SKM-1 (cell line): Measurements from ENCODE around the gene GPR161.

ENCODE experiments used
- DNase-seq: peaks from one replicate; lab custom pipeline; 2025; ENCODE audit not compliant: unreplicated experiment; lab: John Stamatoyannopoulos, UW

GPR161 gene

GRCh38 chr1:168150283-168150682, 13.6 kb upstream of the GPR161 start:
- DNase-seq, result no peak

GRCh38 chr1:168148916-168149315, 12.2 kb upstream of the GPR161 start:
- DNase-seq, result no peak

- DNase-seq, result no peak
These were observed 9.9 kb upstream of the GPR161 start for GRCh38 chr1:168146626-168147025.

GRCh38 chr1:168146160-168146539, 9.4 kb upstream of the GPR161 start:
- DNase-seq, result peak; percentile 82

GRCh38 chr1:168145184-168146159, 8.7 kb upstream of the GPR161 start:
- DNase-seq, result peak; percentile 82

- DNase-seq, result no peak
These were observed 5.2 kb upstream of the GPR161 start for GRCh38 chr1:168141871-168142385.

- DNase-seq, result no peak
These were observed 2.3 kb upstream of the GPR161 start for GRCh38 chr1:168139070-168139469.

- DNase-seq, result no peak
These were observed 1.4 kb upstream of the GPR161 start for GRCh38 chr1:168138134-168138533.

GRCh38 chr1:168137515-168137821, 738 bp upstream of the GPR161 start:
- no peak for DNase-seq

GRCh38 chr1:168135921-168136708, 615 bp downstream of the GPR161 start:
- DNase-seq, result no peak

GRCh38 chr1:168135116-168135920, 1.4 kb downstream of the GPR161 start:
- no peak for DNase-seq

- no peak for DNase-seq
These were observed 2.1 kb downstream of the GPR161 start for GRCh38 chr1:168134642-168135041.

GRCh38 chr1:168134132-168134531, 2.6 kb downstream of the GPR161 start:
- DNase-seq, result no peak

- DNase-seq, result no peak
These were observed 6.8 kb downstream of the GPR161 start for GRCh38 chr1:168129933-168130332.

GRCh38 chr1:168127503-168127902, 9.2 kb downstream of the GPR161 start:
- no peak for DNase-seq

GRCh38 chr1:168125051-168125450, 11.7 kb downstream of the GPR161 start:
- no peak for DNase-seq

- no peak for DNase-seq
These were observed 15.2 kb downstream of the GPR161 start for GRCh38 chr1:168121401-168122011.

- DNase-seq, result no peak
These were observed 17.0 kb downstream of the GPR161 start for GRCh38 chr1:168119750-168120149.

- no peak for DNase-seq
These were observed 20.4 kb downstream of the GPR161 start for GRCh38 chr1:168116327-168116799.

GRCh38 chr1:168114845-168115244, 21.9 kb downstream of the GPR161 start:
- DNase-seq, result no peak
